ENCODE measurements around the gene SCYGR5.

SCYGR5 gene

DNA sequence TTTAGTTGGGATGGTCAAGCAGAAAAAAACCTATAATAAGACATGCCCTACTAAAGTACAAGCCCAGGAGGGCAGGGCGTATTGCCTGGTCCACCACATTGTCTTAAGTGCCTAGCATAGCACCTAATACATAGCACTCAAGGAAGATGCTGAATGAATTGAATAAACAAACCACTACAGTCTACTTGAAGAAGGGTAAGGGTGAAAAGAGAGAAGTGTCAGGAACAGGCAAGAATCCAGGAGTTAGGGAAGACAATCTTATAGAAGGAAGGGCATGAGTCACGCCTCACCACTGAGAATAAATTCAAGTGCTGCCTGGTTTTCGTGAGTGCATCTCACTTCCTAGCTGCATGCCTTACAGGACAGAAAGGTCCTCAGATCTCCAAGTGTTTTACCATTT, 37.4 kb downstream of the SCYGR5 start:
- Histone ChIP-seq H3K27ac (ENCODE audit: low read length, poor library complexity, severe bottlenecking) (no peak overlapping the region), H3K79me1 (replicated peaks; ENCODE audit: low read length, poor library complexity, severe bottlenecking) (no peaks in the 10 kb centered on the region), H3K9ac (ENCODE audit: low read length) (peak overlapping the region; percentile 10), H2BK12ac (ENCODE audit: low read length in 2 of 2) (no peak overlapping the region), H3K27me3 (ENCODE audit: control insufficient read depth in 1 of 2, insufficient read depth in 1 of 2, low read length in 2 of 2) (no peaks in the 10 kb centered on the region), H2AFZ (ENCODE audit: low read depth, low read length) (no peak overlapping the region), H2BK5ac (ENCODE audit: low read depth, low read length, poor library complexity, severe bottlenecking) (no peak overlapping the region), H4K8ac (ENCODE audit: low read length) (no peak overlapping the region), H2BK15ac (ENCODE audit: low read depth, poor library complexity, severe bottlenecking) (no peak overlapping the region), H4K91ac (ENCODE audit: low read length) (no peak overlapping the region), H3K23ac (ENCODE audit: low read length in 2 of 2) (no peak overlapping the region), H3K4ac (ENCODE audit: low read depth in 1 of 2, low read length in 2 of 2) (no peak overlapping the region), H3K9me3 (ENCODE audit: control insufficient read depth, low read length) (no peaks in the 10 kb centered on the region), H3K4me3 (ENCODE audit: insufficient read depth in 1 of 2, low read depth in 1 of 2, low read length in 2 of 2) (no peak overlapping the region), H3K18ac (ENCODE audit: low read depth in 1 of 2, low read length in 2 of 2) (no peak overlapping the region), H2BK120ac (ENCODE audit: low read depth, low read length) (no peak overlapping the region), H3K4me1 (ENCODE audit: control insufficient read depth, insufficient read depth, low read depth, low read length) (peaks cover 3% of the 10 kb centered on the region), H3K36me3 (ENCODE audit: control insufficient read depth in 1 of 2, insufficient read depth in 2 of 2, low read depth in 1 of 2, low read length in 2 of 2) (no peaks in the 10 kb centered on the region), H2AK5ac (ENCODE audit: low read length, severe bottlenecking) (no peak overlapping the region), H3K14ac (ENCODE audit: low read length in 2 of 2) (no peak overlapping the region), H3K4me2 (ENCODE audit: low read length, poor library complexity, severe bottlenecking) (no peak overlapping the region)
- 71% methylated on average over 3 of the region's 3 CpGs for WGBS
- DNase-seq = peak; percentile 28

DNA sequence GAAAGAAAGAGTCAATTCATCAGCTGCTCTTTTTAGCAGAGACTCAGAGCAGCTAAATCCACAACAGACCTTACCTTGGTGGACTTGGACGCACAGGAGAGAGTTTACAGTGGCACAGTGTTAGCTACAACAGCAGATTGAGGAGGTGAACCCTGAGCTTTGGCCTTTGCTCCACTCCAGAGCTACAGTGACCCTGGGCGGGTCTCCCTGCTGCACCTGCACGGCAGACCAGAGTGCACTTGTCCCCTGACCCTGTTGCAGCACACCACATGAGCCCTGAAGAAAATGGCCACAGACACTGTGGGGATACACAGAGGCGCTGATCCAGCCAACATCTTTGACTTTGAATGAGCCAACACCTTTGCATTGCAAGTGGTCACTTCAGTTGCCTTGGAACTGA, 40.3 kb downstream of the SCYGR5 start:
- H3K4me2 ChIP-seq (ENCODE audit: low read length, poor library complexity, severe bottlenecking) = no peak overlapping the region
- H3K23ac ChIP-seq (ENCODE audit: low read length in 2 of 2) = no peak overlapping the region
- no peak overlapping the region for H2BK120ac ChIP-seq (ENCODE audit: low read depth, low read length)
- no peak overlapping the region for H3K4me3 ChIP-seq (ENCODE audit: insufficient read depth in 1 of 2, low read depth in 1 of 2, low read length in 2 of 2)
- no peaks in the 10 kb centered on the region for H3K36me3 ChIP-seq (ENCODE audit: control insufficient read depth in 1 of 2, insufficient read depth in 2 of 2, low read depth in 1 of 2, low read length in 2 of 2)
- no peak overlapping the region for H2BK5ac ChIP-seq (ENCODE audit: low read depth, low read length, poor library complexity, severe bottlenecking)
- H3K27ac ChIP-seq (ENCODE audit: low read length, poor library complexity, severe bottlenecking) = no peak overlapping the region
- no peak overlapping the region for H4K8ac ChIP-seq (ENCODE audit: low read length)
- H3K14ac ChIP-seq (ENCODE audit: low read length in 2 of 2) = no peak overlapping the region
- H3K79me1 ChIP-seq (replicated peaks; ENCODE audit: low read length, poor library complexity, severe bottlenecking) = no peaks in the 10 kb centered on the region
- peaks cover 3% of the 10 kb centered on the region for H3K4me1 ChIP-seq (ENCODE audit: control insufficient read depth, insufficient read depth, low read depth, low read length)
- H2AFZ ChIP-seq (ENCODE audit: low read depth, low read length) = no peak overlapping the region
- no peak overlapping the region for H3K4ac ChIP-seq (ENCODE audit: low read depth in 1 of 2, low read length in 2 of 2)
- no peak for DNase-seq
- no peaks in the 10 kb centered on the region for H3K27me3 ChIP-seq (ENCODE audit: control insufficient read depth in 1 of 2, insufficient read depth in 1 of 2, low read length in 2 of 2)
- WGBS = 87% methylated on average over 4 of the region's 4 CpGs
- H2BK12ac ChIP-seq (ENCODE audit: low read length in 2 of 2) = no peak overlapping the region
- H3K9me3 ChIP-seq (ENCODE audit: control insufficient read depth, low read length) = no peaks in the 10 kb centered on the region
- no peak overlapping the region for H3K18ac ChIP-seq (ENCODE audit: low read depth in 1 of 2, low read length in 2 of 2)
- no peak overlapping the region for H2BK15ac ChIP-seq (ENCODE audit: low read depth, poor library complexity, severe bottlenecking)
- no peak overlapping the region for H2AK5ac ChIP-seq (ENCODE audit: low read length, severe bottlenecking)
- H4K91ac ChIP-seq (ENCODE audit: low read length) = no peak overlapping the region
- no peak overlapping the region for H3K9ac ChIP-seq (ENCODE audit: low read length)

DNA sequence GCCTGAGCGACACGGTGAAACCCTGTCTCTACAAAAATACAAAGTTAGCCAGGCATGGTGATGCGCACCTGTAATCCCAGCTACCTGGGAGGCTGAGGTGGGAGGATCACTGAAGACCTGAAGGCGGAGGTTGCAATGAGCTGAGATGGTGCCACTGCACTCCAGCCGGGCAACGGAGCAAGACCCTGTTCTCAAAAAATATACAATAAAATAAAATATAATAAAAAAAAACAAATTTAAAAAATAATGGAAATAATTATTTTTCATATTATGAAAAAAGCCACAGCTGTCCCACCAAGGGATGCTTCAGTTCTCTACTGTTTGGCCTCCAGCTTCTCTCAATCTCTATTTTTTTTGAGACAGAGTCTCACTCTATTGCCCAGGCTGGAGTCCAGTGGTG, 40.8 kb downstream of the SCYGR5 start:
- DNase-seq = no peak
- H3K18ac ChIP-seq (ENCODE audit: low read depth in 1 of 2, low read length in 2 of 2) = no peak overlapping the region
- no peak overlapping the region for H2BK15ac ChIP-seq (ENCODE audit: low read depth, poor library complexity, severe bottlenecking)
- no peak overlapping the region for H3K9ac ChIP-seq (ENCODE audit: low read length)
- no peak overlapping the region for H4K8ac ChIP-seq (ENCODE audit: low read length)
- no peak overlapping the region for H3K4ac ChIP-seq (ENCODE audit: low read depth in 1 of 2, low read length in 2 of 2)
- H3K36me3 ChIP-seq (ENCODE audit: control insufficient read depth in 1 of 2, insufficient read depth in 2 of 2, low read depth in 1 of 2, low read length in 2 of 2) = no peaks in the 10 kb centered on the region
- H3K23ac ChIP-seq (ENCODE audit: low read length in 2 of 2) = no peak overlapping the region
- no peak overlapping the region for H2BK5ac ChIP-seq (ENCODE audit: low read depth, low read length, poor library complexity, severe bottlenecking)
- H2BK120ac ChIP-seq (ENCODE audit: low read depth, low read length) = no peak overlapping the region
- no peak overlapping the region for H3K4me3 ChIP-seq (ENCODE audit: insufficient read depth in 1 of 2, low read depth in 1 of 2, low read length in 2 of 2)
- H2AFZ ChIP-seq (ENCODE audit: low read depth, low read length) = no peak overlapping the region
- no peaks in the 10 kb centered on the region for H3K9me3 ChIP-seq (ENCODE audit: control insufficient read depth, low read length)
- no peak overlapping the region for H4K91ac ChIP-seq (ENCODE audit: low read length)
- H3K14ac ChIP-seq (ENCODE audit: low read length in 2 of 2) = no peak overlapping the region
- no peak overlapping the region for H3K27ac ChIP-seq (ENCODE audit: low read length, poor library complexity, severe bottlenecking)
- no peaks in the 10 kb centered on the region for H3K27me3 ChIP-seq (ENCODE audit: control insufficient read depth in 1 of 2, insufficient read depth in 1 of 2, low read length in 2 of 2)
- H3K4me2 ChIP-seq (ENCODE audit: low read length, poor library complexity, severe bottlenecking) = no peak overlapping the region
- no peak overlapping the region for H2BK12ac ChIP-seq (ENCODE audit: low read length in 2 of 2)
- no peak overlapping the region for H2AK5ac ChIP-seq (ENCODE audit: low read length, severe bottlenecking)
- 88% methylated on average over 4 of the region's 6 CpGs for WGBS
- no peaks in the 10 kb centered on the region for H3K79me1 ChIP-seq (replicated peaks; ENCODE audit: low read length, poor library complexity, severe bottlenecking)
- H3K4me1 ChIP-seq (ENCODE audit: control insufficient read depth, insufficient read depth, low read depth, low read length) = peaks cover 3% of the 10 kb centered on the region

DNA sequence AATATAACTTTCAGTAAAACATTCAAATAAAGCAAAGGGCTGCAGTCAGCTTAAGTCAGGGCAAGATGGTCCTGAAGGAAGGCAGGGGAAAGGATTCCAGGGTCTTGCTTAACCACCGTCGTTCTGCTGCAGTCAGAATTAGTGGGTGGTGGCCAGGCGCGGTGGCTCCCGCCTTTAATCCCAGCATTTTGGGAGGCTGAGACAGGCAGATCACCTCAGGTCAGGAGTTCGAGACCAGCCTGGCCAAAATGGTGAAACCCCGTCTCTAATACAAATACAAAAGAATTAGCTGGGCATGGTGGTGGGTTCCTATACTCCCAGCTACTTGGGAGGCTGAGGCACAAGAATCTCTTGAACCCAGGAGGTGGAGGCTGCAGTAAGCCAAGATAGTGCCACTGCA, 44.4 kb downstream of the SCYGR5 start:
- no peak overlapping the region for H4K8ac ChIP-seq (ENCODE audit: low read length)
- H2BK12ac ChIP-seq (ENCODE audit: low read length in 2 of 2) = no peak overlapping the region
- H3K9ac ChIP-seq (ENCODE audit: low read length) = no peak overlapping the region
- H3K4me2 ChIP-seq (ENCODE audit: low read length, poor library complexity, severe bottlenecking) = no peak overlapping the region
- 96% methylated on average over 3 of the region's 7 CpGs for WGBS
- no peaks in the 10 kb centered on the region for H3K9me3 ChIP-seq (ENCODE audit: control insufficient read depth, low read length)
- no peaks in the 10 kb centered on the region for H3K4me1 ChIP-seq (ENCODE audit: control insufficient read depth, insufficient read depth, low read depth, low read length)
- no peak overlapping the region for H2AFZ ChIP-seq (ENCODE audit: low read depth, low read length)
- H2BK5ac ChIP-seq (ENCODE audit: low read depth, low read length, poor library complexity, severe bottlenecking) = no peak overlapping the region
- no peak overlapping the region for H3K18ac ChIP-seq (ENCODE audit: low read depth in 1 of 2, low read length in 2 of 2)
- no peak overlapping the region for H3K4me3 ChIP-seq (ENCODE audit: insufficient read depth in 1 of 2, low read depth in 1 of 2, low read length in 2 of 2)
- no peaks in the 10 kb centered on the region for H3K79me1 ChIP-seq (replicated peaks; ENCODE audit: low read length, poor library complexity, severe bottlenecking)
- no peak overlapping the region for H2AK5ac ChIP-seq (ENCODE audit: low read length, severe bottlenecking)
- H3K14ac ChIP-seq (ENCODE audit: low read length in 2 of 2) = no peak overlapping the region
- no peak overlapping the region for H3K27ac ChIP-seq (ENCODE audit: low read length, poor library complexity, severe bottlenecking)
- H3K27me3 ChIP-seq (ENCODE audit: control insufficient read depth in 1 of 2, insufficient read depth in 1 of 2, low read length in 2 of 2) = no peaks in the 10 kb centered on the region
- H4K91ac ChIP-seq (ENCODE audit: low read length) = no peak overlapping the region
- H3K23ac ChIP-seq (ENCODE audit: low read length in 2 of 2) = no peak overlapping the region
- no peaks in the 10 kb centered on the region for H3K36me3 ChIP-seq (ENCODE audit: control insufficient read depth in 1 of 2, insufficient read depth in 2 of 2, low read depth in 1 of 2, low read length in 2 of 2)
- H3K4ac ChIP-seq (ENCODE audit: low read depth in 1 of 2, low read length in 2 of 2) = no peak overlapping the region
- no peak for DNase-seq
- H2BK15ac ChIP-seq (ENCODE audit: low read depth, poor library complexity, severe bottlenecking) = no peak overlapping the region
- no peak overlapping the region for H2BK120ac ChIP-seq (ENCODE audit: low read depth, low read length)

All from mesenchymal stem cell (in vitro differentiated cells and primary cell).